ENCODE measurements around the gene ANO2. TPM values are rescaled to one million over a fixed set of nuclear protein-coding genes. Genes with fewer than 3 reads are reported as not detected.

ANO2 gene
- total and polyA plus RNA-seq, 2 donors, result 2.9 to 8.8 TPM

DNA sequence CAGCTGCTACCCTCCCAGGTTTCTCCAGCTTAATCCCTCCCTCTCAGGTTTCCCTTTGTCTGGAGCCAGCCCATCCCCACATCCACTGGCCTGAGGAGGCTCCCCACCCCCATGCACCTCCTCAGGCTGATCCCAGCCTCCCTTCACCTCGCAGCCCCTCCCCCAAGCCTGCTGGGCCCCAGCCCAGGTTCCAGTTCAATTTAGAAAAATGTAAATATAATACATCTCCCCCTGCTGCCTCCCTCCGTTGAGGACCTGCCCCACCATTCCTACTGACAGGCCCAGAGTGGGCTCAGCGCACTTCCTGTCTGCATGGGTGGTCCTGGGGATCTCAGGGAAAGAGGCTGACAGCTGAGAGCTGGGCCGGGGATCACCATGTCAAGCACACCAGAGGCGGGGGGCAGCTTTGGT lies 357.3 kb downstream of the ANO2 start:
- DNase-seq (ENCODE audit: extremely low spot score), result no peak
- Histone ChIP-seq H3K4me1 (ENCODE audit: insufficient read depth) (no peaks in the 10 kb centered on the region), H3K36me3 (ENCODE audit: insufficient read depth) (no peaks in the 10 kb centered on the region), H3K27ac (ENCODE audit: low read depth) (no peak overlapping the region), H3K4me3 (ENCODE audit: low read depth, low read length) (no peak overlapping the region)
- 52% methylated on average over 5 of the region's 5 CpGs for WGBS

DNA sequence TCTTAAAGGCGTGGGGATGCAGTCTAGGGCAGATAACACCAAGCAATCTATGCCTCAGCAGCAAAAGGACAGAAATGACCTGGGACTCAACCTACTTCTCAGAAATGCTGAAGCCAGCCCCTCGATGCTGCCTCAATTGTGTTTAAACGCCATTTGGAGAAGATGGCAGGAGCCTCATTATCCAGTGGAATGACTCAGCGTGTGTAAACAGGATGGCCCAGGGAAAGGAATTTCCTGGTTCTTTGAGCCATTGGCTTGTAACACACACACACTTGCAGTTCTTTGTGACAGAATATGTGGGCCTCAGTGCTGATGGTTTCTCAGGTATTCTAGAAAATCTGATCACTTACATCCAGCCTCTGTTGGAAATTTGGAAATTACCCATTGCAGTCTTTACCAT lies 358.9 kb downstream of the ANO2 start:
- DNase-seq (ENCODE audit: extremely low spot score), result no peak
- 71% methylated on average over 4 of the region's 4 CpGs for WGBS
- Histone ChIP-seq H3K27ac (ENCODE audit: low read depth) (no peak overlapping the region), H3K4me1 (ENCODE audit: insufficient read depth) (no peaks in the 10 kb centered on the region), H3K4me3 (ENCODE audit: low read depth, low read length) (no peak overlapping the region), H3K36me3 (ENCODE audit: insufficient read depth) (no peaks in the 10 kb centered on the region)

DNA sequence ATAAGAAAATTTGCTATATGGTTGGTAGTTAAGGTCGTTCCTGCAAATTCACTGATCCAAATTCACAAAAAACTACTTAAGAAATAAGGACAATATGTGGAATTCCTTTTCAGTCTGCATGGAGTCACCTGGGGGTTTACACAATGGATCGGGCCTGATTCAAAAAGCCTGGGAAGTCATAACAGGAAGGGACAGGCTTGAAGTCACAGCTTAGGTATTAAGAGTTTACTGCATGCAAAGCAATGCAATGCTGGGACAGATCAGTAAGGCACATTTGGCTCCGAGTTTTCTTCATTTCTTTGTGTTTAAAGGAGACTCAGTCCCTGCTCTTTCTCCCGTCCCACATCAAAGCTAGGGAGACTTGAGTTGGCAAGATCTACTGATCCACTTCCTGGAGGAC lies 359.9 kb downstream of the ANO2 start:
- Histone ChIP-seq H3K27ac (ENCODE audit: low read depth) (no peak overlapping the region), H3K4me3 (ENCODE audit: low read depth, low read length) (no peak overlapping the region), H3K36me3 (ENCODE audit: insufficient read depth) (no peaks in the 10 kb centered on the region), H3K4me1 (ENCODE audit: insufficient read depth) (no peaks in the 10 kb centered on the region)
- WGBS, result 70% methylated on average over 4 of the region's 4 CpGs
- DNase-seq (ENCODE audit: extremely low spot score), result no peak

DNA sequence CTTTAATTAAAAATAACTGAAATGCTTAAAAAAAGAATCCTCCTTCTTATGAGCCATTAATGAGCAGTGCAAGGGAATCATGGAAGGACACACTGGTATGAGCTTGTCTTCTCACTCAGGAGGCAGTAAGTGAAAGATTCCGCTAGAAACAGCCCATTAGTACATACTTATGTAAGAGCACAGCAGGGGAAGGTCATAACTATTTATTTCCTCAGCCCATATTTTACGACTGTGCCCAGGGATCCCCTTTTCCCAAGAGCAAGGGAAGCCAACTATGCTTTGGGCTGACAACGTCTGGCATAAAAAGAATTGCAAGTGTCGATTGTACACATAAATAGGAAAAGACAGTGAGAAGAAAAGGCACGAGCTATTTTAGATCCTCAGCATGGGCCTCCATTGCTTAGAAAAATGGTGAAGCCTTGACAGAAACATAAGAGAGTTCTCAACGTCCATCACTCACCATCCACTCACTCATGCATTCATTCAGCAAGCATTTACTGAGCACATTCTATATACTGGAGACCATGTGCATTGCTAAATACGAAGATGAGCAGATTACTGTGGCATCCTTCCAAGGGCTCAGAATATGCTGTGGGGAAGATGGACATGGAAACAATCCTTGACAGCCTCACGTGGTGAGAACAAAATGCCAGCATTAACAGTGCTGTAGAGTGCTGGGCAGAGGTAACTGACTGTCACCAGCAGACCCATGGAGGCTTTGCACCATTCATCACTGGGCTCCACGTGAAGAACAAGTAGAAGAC lies 360.5 kb downstream of the ANO2 start:
- Histone ChIP-seq H3K4me1 (ENCODE audit: insufficient read depth) (no peaks in the 10 kb centered on the region), H3K4me3 (ENCODE audit: low read depth, low read length) (no peak overlapping the region), H3K27ac (ENCODE audit: low read depth) (no peak overlapping the region), H3K36me3 (ENCODE audit: insufficient read depth) (no peaks in the 10 kb centered on the region)
- no peak for DNase-seq (ENCODE audit: extremely low spot score)
- 69% methylated on average over 9 of the region's 9 CpGs for WGBS

DNA sequence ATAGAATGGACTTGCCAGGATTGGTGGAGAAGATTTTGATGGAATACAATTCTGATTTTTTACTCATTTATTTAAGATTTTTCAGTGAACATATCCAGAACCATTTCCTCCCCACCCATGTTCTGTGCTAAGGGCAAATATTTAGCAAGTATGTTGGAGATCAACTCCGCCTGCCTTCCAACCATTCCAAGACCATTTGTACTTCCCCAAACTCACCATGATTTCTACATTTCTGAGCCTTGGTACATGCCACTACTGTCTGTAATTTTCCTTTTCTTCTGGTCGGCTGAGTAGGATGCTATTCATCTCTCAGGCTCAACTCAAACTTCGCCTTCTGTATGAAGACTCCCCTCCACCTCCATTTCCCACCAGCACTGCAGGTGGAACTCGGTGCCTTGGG lies 362.5 kb downstream of the ANO2 start:
- Histone ChIP-seq H3K27ac (ENCODE audit: low read depth) (no peak overlapping the region), H3K4me3 (ENCODE audit: low read depth, low read length) (no peak overlapping the region), H3K36me3 (ENCODE audit: insufficient read depth) (no peaks in the 10 kb centered on the region), H3K4me1 (ENCODE audit: insufficient read depth) (no peaks in the 10 kb centered on the region)
- no peak for DNase-seq (ENCODE audit: extremely low spot score)
- WGBS, result 89% methylated on average over 4 of the region's 4 CpGs

DNA sequence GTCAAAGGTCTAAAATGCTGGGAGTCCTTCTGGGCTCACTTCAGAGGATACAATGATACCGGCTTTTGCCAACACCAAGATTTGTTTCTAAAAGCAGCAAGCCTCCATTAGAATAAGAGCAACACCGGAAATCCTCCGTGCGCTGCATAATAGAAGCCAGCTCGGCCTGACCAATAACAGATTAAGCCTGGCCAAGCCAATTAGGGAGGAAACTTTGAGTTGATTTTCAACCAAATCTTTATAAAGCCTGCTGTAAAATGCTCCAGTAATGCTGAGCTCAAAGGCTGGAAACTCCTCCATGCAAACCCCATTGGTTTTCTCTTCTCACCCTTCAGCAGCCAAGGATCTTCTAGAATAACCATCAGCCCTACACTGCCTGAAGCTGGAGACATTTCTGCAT lies 363.0 kb downstream of the ANO2 start:
- H3K27ac ChIP-seq (ENCODE audit: low read depth), result no peak overlapping the region

DNA sequence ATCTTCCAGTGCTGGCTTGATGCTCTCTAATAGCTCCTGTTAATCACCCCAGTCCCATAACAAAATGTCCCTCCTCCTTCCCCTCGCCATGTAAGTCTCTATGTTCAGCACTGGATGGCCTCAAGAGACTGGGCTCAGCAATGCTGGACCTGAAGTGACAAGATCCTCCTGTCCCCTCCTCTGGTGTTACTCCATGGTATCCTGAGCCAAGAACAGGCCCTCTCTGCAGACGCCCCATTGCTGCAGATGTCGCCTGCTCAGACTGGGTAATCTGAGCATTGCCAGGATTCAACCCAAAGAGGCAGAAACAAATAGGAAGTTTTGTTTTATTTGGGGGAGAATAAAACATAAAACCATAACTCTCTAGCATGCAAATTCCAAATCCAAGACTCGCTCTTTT lies 363.4 kb downstream of the ANO2 start:
- H3K4me1 ChIP-seq (ENCODE audit: insufficient read depth), result no peaks in the 10 kb centered on the region
- no peak overlapping the region for H3K4me3 ChIP-seq (ENCODE audit: low read depth, low read length)
- 58% methylated on average over 4 of the region's 4 CpGs for WGBS
- H3K36me3 ChIP-seq (ENCODE audit: insufficient read depth), result no peaks in the 10 kb centered on the region
- no peak overlapping the region for H3K27ac ChIP-seq (ENCODE audit: low read depth)
- no peak for DNase-seq (ENCODE audit: extremely low spot score)

More for the DNA sequence above, 363.0 kb downstream of the ANO2 start:
- H3K4me3 ChIP-seq (ENCODE audit: low read depth, low read length), result no peak overlapping the region
- H3K4me1 ChIP-seq (ENCODE audit: insufficient read depth), result no peaks in the 10 kb centered on the region
- WGBS, result 53% methylated on average over 5 of the region's 5 CpGs
- H3K36me3 ChIP-seq (ENCODE audit: insufficient read depth), result no peaks in the 10 kb centered on the region
- no peak for DNase-seq (ENCODE audit: extremely low spot score)

DNA sequence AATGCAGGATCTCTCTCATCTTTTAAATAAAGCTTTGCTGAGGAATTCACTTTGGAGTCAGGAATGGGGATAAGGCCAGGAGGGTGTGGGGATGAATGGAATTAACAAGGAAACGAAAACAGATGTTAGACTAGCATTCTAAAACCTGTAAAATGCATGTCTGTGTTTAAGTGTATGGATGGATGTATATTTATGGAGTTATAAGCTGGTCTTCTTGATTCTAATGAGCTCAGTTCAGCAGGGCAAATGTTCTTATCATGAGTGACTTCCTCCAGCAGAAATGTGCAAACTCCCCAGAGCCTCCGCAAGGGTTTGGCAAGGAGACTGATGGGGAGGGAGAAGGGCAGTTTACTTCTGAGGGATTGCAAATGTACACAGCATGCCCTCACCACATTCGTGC lies 364.0 kb downstream of the ANO2 start:
- no peak overlapping the region for H3K4me3 ChIP-seq (ENCODE audit: low read depth, low read length)
- H3K27ac ChIP-seq (ENCODE audit: low read depth), result no peak overlapping the region
- no peaks in the 10 kb centered on the region for H3K4me1 ChIP-seq (ENCODE audit: insufficient read depth)
- DNase-seq (ENCODE audit: extremely low spot score), result no peak
- H3K36me3 ChIP-seq (ENCODE audit: insufficient read depth), result no peaks in the 10 kb centered on the region
- 41% methylated on average over 3 of the region's 3 CpGs for WGBS

DNA sequence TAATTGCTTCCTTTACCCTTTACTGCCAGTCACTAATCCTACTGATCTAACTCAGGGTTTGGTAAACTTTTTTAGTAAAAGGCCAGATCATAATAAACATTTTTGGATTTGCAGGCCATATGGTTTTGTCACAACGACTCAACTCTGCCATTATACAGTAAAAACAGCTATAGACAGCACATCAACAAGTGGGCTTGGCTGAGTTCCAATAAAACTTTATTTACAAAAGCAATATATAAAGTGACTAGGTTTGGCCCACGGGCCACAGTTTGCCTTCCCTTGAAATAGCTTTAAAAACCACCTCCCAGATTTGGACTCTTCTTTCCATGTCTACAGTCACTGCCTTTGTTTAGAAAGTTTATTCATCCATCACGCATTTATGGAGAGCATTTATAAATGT lies 366.3 kb downstream of the ANO2 start:
- DNase-seq (ENCODE audit: extremely low spot score), result no peak
- H3K36me3 ChIP-seq (ENCODE audit: insufficient read depth), result no peaks in the 10 kb centered on the region

DNA sequence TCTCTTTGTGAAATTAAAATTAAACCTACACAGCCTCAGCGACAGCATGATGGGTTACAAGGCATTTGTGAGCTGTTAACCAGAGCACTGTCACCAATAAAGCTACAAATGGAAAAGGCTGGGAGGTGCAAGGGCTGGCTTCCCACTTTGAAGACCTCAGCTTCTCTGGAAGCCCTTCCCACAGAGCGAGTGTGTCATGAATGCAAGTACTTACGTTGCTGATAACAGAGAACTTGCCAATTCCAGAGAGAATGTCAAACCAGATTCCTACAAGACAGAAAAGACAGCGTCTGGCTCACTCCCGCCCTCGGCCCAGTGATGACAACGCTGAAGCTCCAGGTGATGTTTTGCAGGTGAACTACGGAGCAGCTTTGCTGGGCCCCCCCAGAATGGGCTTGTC lies 367.3 kb downstream of the ANO2 start:
- DNase-seq (ENCODE audit: extremely low spot score), result no peak
- Histone ChIP-seq H3K4me1 (ENCODE audit: insufficient read depth) (no peaks in the 10 kb centered on the region), H3K36me3 (ENCODE audit: insufficient read depth) (no peaks in the 10 kb centered on the region), H3K27ac (ENCODE audit: low read depth) (no peak overlapping the region), H3K4me3 (ENCODE audit: low read depth, low read length) (no peak overlapping the region)
- WGBS, result 65% methylated on average over 8 of the region's 8 CpGs

More for the DNA sequence above, 366.3 kb downstream of the ANO2 start:
- Histone ChIP-seq H3K27ac (ENCODE audit: low read depth) (no peak overlapping the region), H3K4me1 (ENCODE audit: insufficient read depth) (no peaks in the 10 kb centered on the region), H3K4me3 (ENCODE audit: low read depth, low read length) (no peak overlapping the region)
- 34% methylated on average over 3 of the region's 3 CpGs for WGBS

DNA sequence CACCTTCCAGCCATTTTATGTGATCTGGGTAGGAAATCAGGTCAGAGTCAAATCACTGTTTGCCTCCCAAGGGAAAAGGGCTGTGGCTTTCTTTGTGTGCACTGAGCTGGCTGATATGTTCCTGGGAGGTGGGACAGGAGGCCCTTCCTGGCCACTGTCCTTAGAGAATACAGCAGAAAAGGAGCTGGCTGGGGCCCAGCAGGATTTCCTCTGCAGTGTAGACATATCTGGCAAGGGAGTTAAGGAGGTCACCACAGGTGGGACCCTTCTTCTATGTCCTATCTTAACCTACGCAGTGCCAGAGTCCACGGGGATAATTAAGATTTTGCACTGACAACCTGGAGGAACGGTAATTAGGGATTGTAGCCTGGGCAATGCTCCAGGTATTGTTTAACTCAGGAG lies 367.8 kb downstream of the ANO2 start:
- no peaks in the 10 kb centered on the region for H3K36me3 ChIP-seq (ENCODE audit: insufficient read depth)
- no peak for DNase-seq (ENCODE audit: extremely low spot score)
- H3K4me3 ChIP-seq (ENCODE audit: low read depth, low read length), result no peak overlapping the region
- no peak overlapping the region for H3K27ac ChIP-seq (ENCODE audit: low read depth)
- WGBS, result 64% methylated on average over 3 of the region's 3 CpGs
- no peaks in the 10 kb centered on the region for H3K4me1 ChIP-seq (ENCODE audit: insufficient read depth)

DNA sequence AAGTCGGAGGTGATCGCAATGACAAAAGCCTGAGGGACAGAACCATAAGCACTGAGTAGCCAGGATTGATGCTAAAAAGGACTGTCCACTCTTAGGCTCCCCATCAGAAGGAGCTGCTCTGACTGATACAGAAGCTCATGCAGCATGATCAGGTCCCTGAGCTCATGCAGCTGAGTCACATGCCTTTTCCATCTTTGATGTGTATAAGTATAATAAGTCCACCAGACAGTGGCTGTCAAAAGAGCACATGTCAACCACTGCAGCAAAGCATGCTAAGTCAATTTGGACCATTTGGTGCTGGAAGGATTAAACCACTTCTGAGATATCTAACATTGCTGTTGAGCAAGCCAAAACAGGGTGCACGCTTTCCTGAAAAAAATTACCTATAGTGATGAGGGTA lies 369.1 kb downstream of the ANO2 start:
- Histone ChIP-seq H3K27ac (ENCODE audit: low read depth) (no peak overlapping the region), H3K4me1 (ENCODE audit: insufficient read depth) (no peaks in the 10 kb centered on the region), H3K4me3 (ENCODE audit: low read depth, low read length) (no peak overlapping the region), H3K36me3 (ENCODE audit: insufficient read depth) (no peaks in the 10 kb centered on the region)
- WGBS, result 91% methylated on average over 3 of the region's 3 CpGs
- DNase-seq (ENCODE audit: extremely low spot score), result no peak

DNA sequence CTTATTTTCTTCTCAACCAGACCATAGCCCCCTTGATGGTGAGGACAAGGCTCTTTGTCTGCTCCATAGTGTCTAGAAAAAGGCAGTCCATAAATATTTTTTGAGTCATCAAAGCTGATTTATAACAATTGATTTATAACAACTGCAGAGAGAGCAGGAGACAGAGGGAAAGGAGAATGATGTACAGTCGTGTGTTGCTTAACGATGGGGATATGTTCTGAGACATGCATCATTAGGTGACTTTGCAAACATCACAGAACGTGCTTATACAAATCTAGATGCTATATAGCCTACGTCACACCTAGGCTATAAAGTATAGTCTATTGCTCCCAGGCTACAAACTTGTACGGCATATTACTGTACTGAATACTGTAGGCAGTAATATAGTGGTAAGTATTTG lies 369.8 kb downstream of the ANO2 start:
- H3K36me3 ChIP-seq (ENCODE audit: insufficient read depth), result no peaks in the 10 kb centered on the region
- no peaks in the 10 kb centered on the region for H3K4me1 ChIP-seq (ENCODE audit: insufficient read depth)
- no peak overlapping the region for H3K4me3 ChIP-seq (ENCODE audit: low read depth, low read length)
- 71% methylated on average over 5 of the region's 5 CpGs for WGBS
- no peak for DNase-seq (ENCODE audit: extremely low spot score)
- no peak overlapping the region for H3K27ac ChIP-seq (ENCODE audit: low read depth)

DNA sequence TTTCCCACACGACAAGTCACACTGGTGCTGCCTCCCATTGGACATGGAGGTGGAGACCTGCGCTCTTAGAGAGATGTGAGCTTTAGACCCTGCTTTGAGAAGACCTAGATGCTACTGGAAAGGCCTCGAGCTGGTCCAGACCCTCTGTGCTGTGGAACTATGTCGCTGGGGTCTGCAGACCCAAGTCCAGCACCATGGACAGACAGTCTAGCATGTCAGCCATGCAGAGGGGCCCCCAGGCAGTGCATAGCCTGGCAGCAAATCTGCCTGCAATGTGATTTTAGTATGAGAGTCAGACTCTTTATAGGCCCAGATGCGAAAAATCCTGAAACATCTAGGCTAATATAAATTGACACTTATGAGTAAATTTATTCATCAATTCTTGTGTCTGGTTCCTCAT lies 371.7 kb downstream of the ANO2 start:
- Histone ChIP-seq H3K27ac (ENCODE audit: low read depth) (no peak overlapping the region), H3K4me3 (ENCODE audit: low read depth, low read length) (no peak overlapping the region), H3K4me1 (ENCODE audit: insufficient read depth) (no peaks in the 10 kb centered on the region), H3K36me3 (ENCODE audit: insufficient read depth) (no peaks in the 10 kb centered on the region)
- DNase-seq (ENCODE audit: extremely low spot score), result no peak
- 91% methylated on average over 5 of the region's 5 CpGs for WGBS

DNA sequence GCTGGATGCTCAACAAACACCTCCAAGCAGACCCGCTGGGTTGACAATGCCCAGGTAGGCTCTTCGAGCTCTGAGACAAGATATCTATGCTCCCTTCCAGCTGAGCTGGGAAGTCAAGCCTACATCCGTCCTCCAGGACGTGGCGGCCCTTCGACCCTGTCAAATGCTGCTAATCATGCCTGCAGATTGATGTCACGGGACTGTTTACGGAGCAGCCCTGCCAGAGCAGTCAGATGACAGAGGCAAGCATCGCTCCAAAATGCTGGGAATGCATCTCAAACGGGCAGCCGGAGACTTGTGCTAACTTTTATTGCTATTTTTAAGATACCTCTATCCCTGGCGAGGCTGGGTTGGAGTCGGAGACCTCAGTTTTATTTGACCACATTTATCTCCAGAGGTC lies 373.9 kb downstream of the ANO2 start:
- Histone ChIP-seq H3K4me1 (ENCODE audit: insufficient read depth) (no peaks in the 10 kb centered on the region), H3K36me3 (ENCODE audit: insufficient read depth) (no peaks in the 10 kb centered on the region), H3K4me3 (ENCODE audit: low read depth, low read length) (no peak overlapping the region), H3K27ac (ENCODE audit: low read depth) (no peak overlapping the region)
- no peak for DNase-seq (ENCODE audit: extremely low spot score)
- WGBS, result 41% methylated on average over 13 of the region's 13 CpGs

Measured in urinary bladder (tissue), 4 donors.